PC-9 (cell line): ENCODE measurements around the gene FBXW7. TPM values are rescaled to one million over a fixed set of nuclear protein-coding genes. Genes with fewer than 3 reads are reported as not detected.

Source experiments
- BruUV-seq: library from RNA; stranded (reverse); fragments of 400-500 nt; replicated peaks from 2 replicates; lab custom pipeline; 2021; lab: Mats Ljungman, UMichigan
- CTCF ChIA-PET: fragments of 300-600 bp; sonication (Branson Sonifier 250); formaldehyde crosslinking; loops from one replicate; lab custom pipeline; 2022; ENCODE audit warnings: antibody characterized with exemption; lab: Charles Lee
- POLR2A ChIA-PET: fragments of 300-600 bp; sonication (Branson Sonifier 250); formaldehyde crosslinking; loops from one replicate; lab custom pipeline; 2022; ENCODE audit warnings: antibody characterized with exemption; ENCODE audit not compliant: unreplicated experiment; lab: Charles Lee
- DNase-seq, 2 experiments: peaks; one replicate each; pipeline versions ENCODE4 v3.0.0 to v3.0.0-alpha.2; 2015 to 2022; ENCODE audit warnings: mixed read lengths in 1 of 2
- H2AFZ ChIP-seq: fragments of 200-600 bp; sonication (generic); 2 replicates; pipeline ENCODE4 v1.8.1; 2017; ENCODE audit warnings: antibody characterized with exemption
- H3F3A ChIP-seq: fragments of 200-600 bp; sonication (generic); 2 replicates; pipeline ENCODE4 v1.8.1; 2017; ENCODE audit warnings: antibody characterized with exemption, mild to moderate bottlenecking, low read depth; ENCODE audit not compliant: insufficient read depth
- H3K27ac ChIP-seq: fragments of 200-600 bp; sonication (generic); 2 replicates; pipeline ENCODE4 v1.6.1; 2016; ENCODE audit warnings: mixed run types
- H3K27me3 ChIP-seq: fragments of 200-600 bp; sonication (generic); 2 replicates; pipeline ENCODE4 v1.6.1; 2016; ENCODE audit warnings: low read depth, mixed run types; ENCODE audit not compliant: insufficient read depth
- H3K36me3 ChIP-seq: fragments of 200-600 bp; sonication (generic); 2 replicates; pipeline ENCODE4 v1.6.1; 2016; ENCODE audit warnings: low read depth, mixed run types
- H3K4me1 ChIP-seq: fragments of 200-600 bp; sonication (generic); replicated peaks from 2 replicates; pipeline ENCODE4 v1.6.1; 2016; ENCODE audit warnings: mixed run types; ENCODE audit not compliant: insufficient read depth
- H3K4me2 ChIP-seq: fragments of 200-600 bp; sonication (generic); 2 replicates; pipeline ENCODE4 v1.6.1; 2017; ENCODE audit warnings: mixed run types
- H3K4me3 ChIP-seq: fragments of 200-600 bp; sonication (generic); 2 replicates; pipeline ENCODE4 v1.6.1; 2016; ENCODE audit warnings: mixed run types
- H3K79me2 ChIP-seq: fragments of 200-600 bp; sonication (generic); 2 replicates; pipeline ENCODE4 v1.6.1; 2017; ENCODE audit warnings: low read depth, mixed run types
- H3K9me2 ChIP-seq: fragments of 200-600 bp; sonication (generic); 2 replicates; pipeline ENCODE4 v1.8.1; 2017; ENCODE audit warnings: mild to moderate bottlenecking; ENCODE audit not compliant: insufficient read depth
- H3K9me3 ChIP-seq: fragments of 200-600 bp; sonication (generic); 2 replicates; pipeline ENCODE4 v1.8.1; 2016; ENCODE audit warnings: low read depth; ENCODE audit not compliant: insufficient read depth
- H4K20me1 ChIP-seq: fragments of 200-600 bp; sonication (generic); 2 replicates; pipeline ENCODE4 v1.8.1; 2017; ENCODE audit not compliant: insufficient read depth
- CTCF ChIP-seq: fragments of 200-600 bp; sonication (generic); conservative IDR thresholded peaks from 2 replicates; pipeline ENCODE4 v1.6.1; 2017; ENCODE audit warnings: mixed run types, antibody characterized with exemption, mild to moderate bottlenecking, moderate library complexity
- EZH2 ChIP-seq: fragments of 200-600 bp; sonication (generic); IDR thresholded peaks from 2 replicates; pipeline ENCODE4 v1.8.0; 2017; ENCODE audit warnings: antibody characterized with exemption, low read depth
- intact Hi-C: fragments of 100-400 bp; cut with micrococcal nuclease; formaldehyde crosslinking; loops from one replicate; pipeline ENCODE4 v1.10.0; 2022; ENCODE audit not compliant: unreplicated experiment
- total RNA-seq: library from RNA; stranded (reverse); gene quantifications from 2 replicates; pipeline ENCODE4 v1.2.3, GENCODE V29; 2021

The FBXW7 gene
- total RNA-seq, 1 experiment from 2014 or later = 30.2 TPM

GRCh38 chr4:152540941-152541340, 5.0 kb upstream of the FBXW7 start:
- CTCF ChIA-PET = no interaction called here
- intact Hi-C loops = no loop called here

GRCh38 chr4:152540293-152540674, 4.4 kb upstream of the FBXW7 start:
- Histone ChIP-seq H3K27ac (no peak overlapping the region), H3K9me3 (no peaks in the 10 kb centered on the region), H3K4me3 (no peak overlapping the region), H3F3A (peaks cover 6% of the 10 kb centered on the region; the same call in 1 of the 2 replicates), H3K79me2 (peaks cover 34% of the 10 kb centered on the region), H4K20me1 (no peaks in the 10 kb centered on the region), H2AFZ (no peak overlapping the region), H3K27me3 (no peaks in the 10 kb centered on the region), H3K9me2 (no peaks in the 10 kb centered on the region), H3K36me3 (no peaks in the 10 kb centered on the region; the same call in 1 of the 2 replicates), H3K4me2 (no peak overlapping the region), H3K4me1 (peaks cover 10% of the 10 kb centered on the region)
- DNase-seq = no peak
- intact Hi-C loops = no loop called here
- ChIA-PET POLR2A (no interaction called here), CTCF (no interaction called here)
- no TSS peak for BruUV-seq
- no peak for TF ChIP-seq EZH2
- no peak for TF ChIP-seq CTCF

More at GRCh38 chr4:152540941-152541340, 5.0 kb upstream of the FBXW7 start:
- Histone ChIP-seq H3K27ac (no peak overlapping the region), H3K27me3 (no peaks in the 10 kb centered on the region), H3K36me3 (no peaks in the 10 kb centered on the region; the same call in 1 of the 2 replicates), H3K9me2 (no peaks in the 10 kb centered on the region), H3K4me1 (peaks cover 10% of the 10 kb centered on the region), H2AFZ (no peak overlapping the region), H4K20me1 (no peaks in the 10 kb centered on the region), H3F3A (peaks cover 6% of the 10 kb centered on the region; the same call in 1 of the 2 replicates), H3K79me2 (peaks cover 29% of the 10 kb centered on the region), H3K9me3 (no peaks in the 10 kb centered on the region), H3K4me3 (no peak overlapping the region), H3K4me2 (no peak overlapping the region)
- POLR2A ChIA-PET = no interaction called here
- TF ChIP-seq EZH2 (no peak), CTCF (no peak)
- BruUV-seq = no TSS peak
- DNase-seq = no peak

- Histone ChIP-seq H3K9me2 (no peaks in the 10 kb centered on the region), H3F3A (peaks cover 6% of the 10 kb centered on the region; the same call in 1 of the 2 replicates), H3K36me3 (no peaks in the 10 kb centered on the region; the same call in 1 of the 2 replicates), H3K79me2 (peaks cover 39% of the 10 kb centered on the region), H3K27ac (no peak overlapping the region), H2AFZ (no peak overlapping the region), H4K20me1 (no peaks in the 10 kb centered on the region), H3K4me2 (no peak overlapping the region), H3K27me3 (no peaks in the 10 kb centered on the region), H3K4me3 (no peak overlapping the region), H3K4me1 (peaks cover 10% of the 10 kb centered on the region), H3K9me3 (no peaks in the 10 kb centered on the region)
- ChIA-PET CTCF (interaction anchor here (0.5 kb wide), 1 partner anchor 101 kb away, joined by 10 read pairs; no protein-coding TSS in a partner anchor), POLR2A (no interaction called here)
- intact Hi-C loops = loop anchor here (5.0 kb wide), 1 partner anchor 73 kb away; no protein-coding TSS in a partner anchor
- no peak for TF ChIP-seq CTCF
- TF ChIP-seq EZH2 = no peak
- DNase-seq = no peak
- BruUV-seq = no TSS peak
These were observed 3.8 kb upstream of the FBXW7 start for GRCh38 chr4:152539556-152540292.
